ENCODE measurements around the gene TCIRG1.
A peak's percentile ranks its signal among the peaks of the same experiment; 100 is the strongest.

Gene TCIRG1

DNA sequence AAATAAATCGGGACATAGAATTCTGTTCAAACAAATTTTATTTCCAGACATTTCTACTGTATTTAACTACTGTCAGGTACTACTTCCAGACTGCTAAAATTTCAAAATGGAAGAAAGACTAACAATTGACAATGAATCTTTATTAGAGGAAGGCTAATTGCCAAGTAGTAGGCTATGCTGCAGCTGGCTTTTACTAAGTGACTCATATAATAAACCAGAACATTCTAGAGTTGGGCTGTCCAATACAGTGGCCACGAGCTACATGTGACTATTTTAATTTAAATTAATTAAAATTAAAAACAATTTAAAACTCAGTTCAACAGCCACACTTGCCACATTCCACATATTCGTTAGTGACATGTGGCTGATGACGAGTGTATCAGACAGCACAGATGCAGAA, 54.7 kb downstream of the TCIRG1 start:
- TF ChIP-seq POLR2A (IDR thresholded peaks at IDR 0.05; ENCODE audit: low read depth, low read length), result no peak
- no peak for TF ChIP-seq POLR2AphosphoS5 (IDR thresholded peaks at IDR 0.05; ENCODE audit: low read depth, low read length)
- no peak for TF ChIP-seq SPI1 (IDR thresholded peaks at IDR 0.05; ENCODE audit: low read depth, low read length)
- no peak for TF ChIP-seq TAF1 (IDR thresholded peaks at IDR 0.05; ENCODE audit: low read depth, low read length)
- no peak for TF ChIP-seq POU2F2 (IDR thresholded peaks at IDR 0.05; ENCODE audit: low read depth, low read length)
- no peak for TF ChIP-seq PAX5 (IDR thresholded peaks at IDR 0.05; ENCODE audit: insufficient read depth, low read length, severe bottlenecking)
- FAIRE-seq (no peak), DNase-seq (ENCODE audit: insufficient read length, low spot score) (no peak)

DNA sequence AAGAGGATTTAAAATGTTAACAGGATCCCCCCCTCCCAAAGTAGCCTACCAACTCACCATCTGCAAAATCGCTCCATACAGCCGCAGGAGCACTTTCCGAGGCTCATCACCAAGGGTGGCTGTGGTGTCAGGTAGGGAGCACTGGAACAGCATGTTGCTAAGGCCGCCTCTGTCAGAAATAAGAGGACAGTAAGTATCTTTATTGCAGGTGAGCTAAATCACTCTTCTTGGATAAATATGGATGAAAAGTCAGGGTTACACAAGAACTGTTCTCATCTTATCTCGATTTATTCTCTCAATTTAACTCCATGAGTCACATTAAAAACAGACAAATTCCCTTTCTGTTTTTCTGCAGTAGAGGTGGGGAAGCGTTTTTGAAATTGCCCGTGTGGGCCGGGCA, 58.1 kb downstream of the TCIRG1 start:
- FAIRE-seq (no peak), DNase-seq (ENCODE audit: insufficient read length, low spot score) (no peak)
- TF ChIP-seq SPI1 (IDR thresholded peaks at IDR 0.05; ENCODE audit: low read depth, low read length) (no peak), POLR2A (IDR thresholded peaks at IDR 0.05; ENCODE audit: low read depth, low read length) (no peak), POLR2AphosphoS5 (IDR thresholded peaks at IDR 0.05; ENCODE audit: low read depth, low read length) (no peak), TAF1 (IDR thresholded peaks at IDR 0.05; ENCODE audit: low read depth, low read length) (no peak), PAX5 (IDR thresholded peaks at IDR 0.05; ENCODE audit: insufficient read depth, low read length, severe bottlenecking) (no peak), POU2F2 (IDR thresholded peaks at IDR 0.05; ENCODE audit: low read depth, low read length) (no peak)

DNA sequence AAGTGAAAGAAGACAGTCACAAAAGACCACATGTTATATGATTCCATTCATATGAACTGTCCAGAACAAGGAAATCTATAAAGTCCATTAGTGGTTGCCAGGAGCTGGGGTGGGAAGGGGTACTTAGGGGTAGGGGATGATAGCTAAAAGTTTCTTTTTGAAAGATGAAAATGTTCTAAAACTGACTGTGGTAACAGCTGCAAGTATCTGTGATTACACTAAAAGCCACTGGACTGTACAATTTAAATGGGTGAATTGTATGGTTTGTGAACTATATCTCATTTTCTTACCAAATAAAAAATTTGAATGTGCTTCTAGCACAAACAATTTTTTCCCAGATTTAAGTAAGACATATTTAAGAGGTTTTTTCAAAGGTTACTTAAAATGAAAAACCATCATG, 60.2 kb downstream of the TCIRG1 start:
- no peak for DNase-seq (ENCODE audit: insufficient read length, low spot score)
- peak; percentile 35 for FAIRE-seq
- TF ChIP-seq POU2F2 (IDR thresholded peaks at IDR 0.05; ENCODE audit: low read depth, low read length) (no peak), PAX5 (IDR thresholded peaks at IDR 0.05; ENCODE audit: insufficient read depth, low read length, severe bottlenecking) (no peak), POLR2A (IDR thresholded peaks at IDR 0.05; ENCODE audit: low read depth, low read length) (no peak), SPI1 (IDR thresholded peaks at IDR 0.05; ENCODE audit: low read depth, low read length) (no peak), POLR2AphosphoS5 (IDR thresholded peaks at IDR 0.05; ENCODE audit: low read depth, low read length) (no peak), TAF1 (IDR thresholded peaks at IDR 0.05; ENCODE audit: low read depth, low read length) (no peak)

DNA sequence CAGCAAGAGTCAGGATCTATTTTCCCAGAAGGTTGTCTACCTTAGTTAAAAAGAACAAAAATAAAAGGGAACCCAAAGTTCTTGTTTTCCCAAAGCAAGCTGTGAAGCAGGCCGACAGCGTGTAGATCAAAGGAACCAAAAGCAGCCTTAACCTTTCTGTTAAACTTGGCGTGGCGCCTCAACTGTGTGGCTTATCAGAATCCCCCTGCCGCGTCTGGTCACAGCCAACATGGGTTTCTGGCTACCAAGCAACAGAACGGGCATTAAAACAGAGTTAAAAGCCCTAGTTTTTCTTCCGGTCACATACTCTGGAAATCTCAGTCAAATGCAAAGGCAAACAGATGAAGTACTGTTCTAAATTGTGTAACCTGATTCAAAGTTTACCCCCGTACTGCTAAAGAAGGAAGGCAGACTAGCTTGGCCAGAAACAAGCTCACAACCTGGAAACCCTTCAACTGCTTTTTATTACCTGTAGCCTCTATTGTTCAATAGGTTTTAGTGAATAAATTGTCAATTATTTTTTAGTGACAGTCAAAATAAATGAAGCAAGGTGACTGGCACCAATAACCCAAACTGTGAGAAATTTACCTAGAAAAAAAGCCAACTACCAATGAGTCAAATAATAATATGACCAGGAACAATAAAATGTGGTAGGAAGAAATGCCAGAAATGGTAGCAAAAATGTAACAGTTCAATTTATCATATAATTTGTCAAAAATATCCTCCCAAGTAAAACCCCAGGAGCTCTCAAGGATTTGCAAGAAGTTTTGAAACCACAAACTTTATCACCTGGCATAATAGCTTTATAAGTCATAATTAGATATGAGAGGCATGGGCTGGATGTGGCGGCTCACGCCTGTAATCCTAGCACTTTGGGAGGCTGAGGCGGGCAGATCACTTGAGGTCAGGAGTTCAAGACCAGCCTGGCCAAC, 60.9 kb downstream of the TCIRG1 start:
- FAIRE-seq (peak; percentile 56), DNase-seq (ENCODE audit: insufficient read length, low spot score) (no peak)
- TF ChIP-seq TAF1 (IDR thresholded peaks at IDR 0.05; ENCODE audit: low read depth, low read length) (no peak), PAX5 (IDR thresholded peaks at IDR 0.05; ENCODE audit: insufficient read depth, low read length, severe bottlenecking) (no peak), POLR2A (IDR thresholded peaks at IDR 0.05; ENCODE audit: low read depth, low read length) (no peak)

Measured in GM12891 (cell line).